ENCODE data around the gene PFN1.

DNA sequence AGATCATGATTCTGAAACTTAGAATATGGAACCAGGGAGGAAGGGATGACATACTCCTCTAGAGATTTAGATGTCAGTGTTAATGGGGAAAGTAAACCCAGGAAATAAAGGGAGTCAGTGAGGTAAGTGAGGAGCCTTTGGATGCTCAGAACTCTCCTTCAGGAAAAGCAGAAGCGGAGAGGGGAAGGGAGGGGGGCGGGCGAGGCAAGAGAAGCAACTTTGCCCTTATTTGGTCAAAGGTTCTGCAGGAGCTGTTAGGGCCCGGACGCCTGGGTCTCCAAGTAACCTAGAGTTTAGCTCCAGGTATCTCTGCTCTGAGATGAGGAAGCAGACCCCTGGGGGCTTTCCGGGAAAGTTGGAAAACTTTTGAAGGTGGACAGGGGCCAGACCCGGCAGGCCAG, 1.3 kb downstream of the PFN1 start:
- TF ChIP-seq, protein P1, sequence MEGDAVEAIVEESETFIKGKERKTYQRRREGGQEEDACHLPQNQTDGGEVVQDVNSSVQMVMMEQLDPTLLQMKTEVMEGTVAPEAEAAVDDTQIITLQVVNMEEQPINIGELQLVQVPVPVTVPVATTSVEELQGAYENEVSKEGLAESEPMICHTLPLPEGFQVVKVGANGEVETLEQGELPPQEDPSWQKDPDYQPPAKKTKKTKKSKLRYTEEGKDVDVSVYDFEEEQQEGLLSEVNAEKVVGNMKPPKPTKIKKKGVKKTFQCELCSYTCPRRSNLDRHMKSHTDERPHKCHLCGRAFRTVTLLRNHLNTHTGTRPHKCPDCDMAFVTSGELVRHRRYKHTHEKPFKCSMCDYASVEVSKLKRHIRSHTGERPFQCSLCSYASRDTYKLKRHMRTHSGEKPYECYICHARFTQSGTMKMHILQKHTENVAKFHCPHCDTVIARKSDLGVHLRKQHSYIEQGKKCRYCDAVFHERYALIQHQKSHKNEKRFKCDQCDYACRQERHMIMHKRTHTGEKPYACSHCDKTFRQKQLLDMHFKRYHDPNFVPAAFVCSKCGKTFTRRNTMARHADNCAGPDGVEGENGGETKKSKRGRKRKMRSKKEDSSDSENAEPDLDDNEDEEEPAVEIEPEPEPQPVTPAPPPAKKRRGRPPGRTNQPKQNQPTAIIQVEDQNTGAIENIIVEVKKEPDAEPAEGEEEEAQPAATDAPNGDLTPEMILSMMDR (IDR thresholded peaks at IDR 0.05): no peak
- no peak for TF ChIP-seq POLR2A (IDR thresholded peaks at IDR 0.05)
- no peak for TF ChIP-seq EP300 (IDR thresholded peaks at IDR 0.05)

Data from ovary (tissue), 3 donors.